Esophagus muscularis mucosa (tissue), 4 donors: ENCODE results near the gene CD302.
A peak's percentile ranks its signal among the peaks of the same experiment; 100 is the strongest.

Source experiments
- EP300 ChIP-seq: sonication (generic); formaldehyde crosslinking; IDR thresholded peaks from one replicate; pipeline ENCODE4 v1.6.1; 2017; ENCODE audit warnings: antibody characterized with exemption
- POLR2A ChIP-seq: fragments of 450-650 bp; IDR thresholded peaks from one replicate; pipeline ENCODE4 v1.6.1; 2017; ENCODE audit warnings: antibody characterized with exemption, moderate library complexity, mild to moderate bottlenecking, low read depth
- POLR2AphosphoS5 ChIP-seq, 2 donors: sonication (generic); formaldehyde crosslinking; IDR thresholded peaks; one replicate each; pipeline ENCODE4 v1.6.1; 2017; ENCODE audit warnings: antibody characterized with exemption in 2 of 2
- TF ChIP-seq, protein P1 (sequence below), 3 experiments: fragments of 200-600 bp in 2 of 3; fragments of 450-650 bp in 1 of 3; sonication (generic) in 2 of 3; IDR thresholded peaks; one replicate each; pipeline ENCODE4 v1.5.1; 2017 to 2019; ENCODE audit warnings: antibody characterized with exemption in 3 of 3, mild to moderate bottlenecking in 2 of 3, moderate library complexity in 1 of 3

DNA sequence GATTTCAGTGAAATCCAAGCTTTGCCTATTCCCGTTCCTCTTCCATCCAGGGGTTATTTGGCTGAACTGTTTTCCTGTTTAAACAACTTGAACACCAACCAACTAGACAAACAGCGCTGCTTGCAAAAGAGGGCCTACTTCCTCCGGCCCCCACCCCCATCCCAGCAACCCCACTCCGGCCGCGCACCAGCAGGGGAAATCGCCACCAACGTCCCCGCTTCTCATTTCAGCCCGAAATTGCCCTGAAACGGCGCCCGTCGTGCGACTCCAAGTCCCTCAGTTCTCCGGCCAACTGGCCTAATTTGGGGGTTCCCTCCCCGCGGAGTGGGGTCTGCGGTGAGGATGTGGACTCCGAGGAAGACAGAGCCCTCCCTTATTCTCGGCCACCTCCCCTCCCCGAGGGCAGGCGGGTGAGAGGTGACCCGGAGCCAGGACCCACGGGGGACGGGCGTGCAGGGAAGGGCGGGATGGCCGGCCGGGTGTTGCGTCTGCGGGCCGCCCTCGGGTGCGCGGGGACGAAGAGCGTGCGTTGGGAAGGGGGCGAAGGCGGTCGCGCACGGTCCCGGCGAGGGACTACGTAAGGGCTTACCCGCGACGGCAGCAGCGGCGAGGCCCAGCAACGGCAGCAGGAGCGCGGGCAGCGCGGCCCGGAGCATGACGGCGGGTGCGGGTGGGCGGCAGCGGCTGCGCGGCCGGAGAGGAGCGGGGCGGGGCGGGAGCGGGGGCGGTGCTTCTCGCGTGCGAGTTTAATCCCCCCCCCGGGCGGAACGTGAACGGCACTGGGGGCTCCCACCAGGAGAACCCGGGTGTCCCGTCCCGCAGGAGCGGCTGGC, at the start of gene CD302:
- TF ChIP-seq, protein P1, sequence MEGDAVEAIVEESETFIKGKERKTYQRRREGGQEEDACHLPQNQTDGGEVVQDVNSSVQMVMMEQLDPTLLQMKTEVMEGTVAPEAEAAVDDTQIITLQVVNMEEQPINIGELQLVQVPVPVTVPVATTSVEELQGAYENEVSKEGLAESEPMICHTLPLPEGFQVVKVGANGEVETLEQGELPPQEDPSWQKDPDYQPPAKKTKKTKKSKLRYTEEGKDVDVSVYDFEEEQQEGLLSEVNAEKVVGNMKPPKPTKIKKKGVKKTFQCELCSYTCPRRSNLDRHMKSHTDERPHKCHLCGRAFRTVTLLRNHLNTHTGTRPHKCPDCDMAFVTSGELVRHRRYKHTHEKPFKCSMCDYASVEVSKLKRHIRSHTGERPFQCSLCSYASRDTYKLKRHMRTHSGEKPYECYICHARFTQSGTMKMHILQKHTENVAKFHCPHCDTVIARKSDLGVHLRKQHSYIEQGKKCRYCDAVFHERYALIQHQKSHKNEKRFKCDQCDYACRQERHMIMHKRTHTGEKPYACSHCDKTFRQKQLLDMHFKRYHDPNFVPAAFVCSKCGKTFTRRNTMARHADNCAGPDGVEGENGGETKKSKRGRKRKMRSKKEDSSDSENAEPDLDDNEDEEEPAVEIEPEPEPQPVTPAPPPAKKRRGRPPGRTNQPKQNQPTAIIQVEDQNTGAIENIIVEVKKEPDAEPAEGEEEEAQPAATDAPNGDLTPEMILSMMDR (IDR thresholded peaks at IDR 0.05) = no peak
- no peak for TF ChIP-seq EP300
- no peak for TF ChIP-seq POLR2A
- peak in 1 of 2 donors; percentile 43 for TF ChIP-seq POLR2AphosphoS5 (IDR thresholded peaks at IDR 0.05)
